SK-N-SH treated with all-trans-retinoic acid at 6 μM for 48 hours (cell line): ENCODE measurements around the gene RPL21.
"Not testable (repeated sequence)": the region's sequence is repeated elsewhere in the genome, so short reads cannot be mapped to it uniquely, and the experiment has no call there.

ENCODE experiments used
- ATAC-seq: fragments of 200-7000 bp; cut with Tn5 transposase; 3 replicates; pipeline ENCODE4 v1.9.1; 2020; ENCODE audit warnings: mild to moderate bottlenecking, moderate library complexity
- ARNTL ChIP-seq: fragments of 450-650 bp; formaldehyde crosslinking; IDR thresholded peaks from 2 replicates; pipeline ENCODE4 v1.5.0; 2020; ENCODE audit warnings: low read depth, mild to moderate bottlenecking, moderate library complexity, borderline replicate concordance
- BACH2 ChIP-seq: fragments of 250-450 bp; sonication (Bioruptor Pico); IDR thresholded peaks from 2 replicates; pipeline ENCODE4 v1.9.0; 2021; ENCODE audit warnings: mild to moderate bottlenecking, borderline replicate concordance
- CREB5 ChIP-seq: fragments of 250-450 bp; sonication (Bioruptor Pico); IDR thresholded peaks from 2 replicates; pipeline ENCODE4 v1.5.1; 2020; ENCODE audit warnings: low read depth, mild to moderate bottlenecking, moderate library complexity
- CSRNP3 ChIP-seq: fragments of 250-450 bp; sonication (Bioruptor Pico); IDR thresholded peaks from 2 replicates; pipeline ENCODE4 v1.5.1; 2021; ENCODE audit warnings: mild to moderate bottlenecking, moderate library complexity
- ESRRG ChIP-seq: fragments of 250-450 bp; sonication (Bioruptor Pico); IDR thresholded peaks from 2 replicates; pipeline ENCODE4 v1.6.1; 2021; ENCODE audit warnings: mild to moderate bottlenecking
- GLIS3 ChIP-seq: fragments of 250-450 bp; sonication (Bioruptor Pico); IDR thresholded peaks from 2 replicates; pipeline ENCODE4 v1.5.0; 2020; ENCODE audit warnings: mild to moderate bottlenecking, moderate library complexity
- ISL1 ChIP-seq: fragments of 250-450 bp; sonication (Bioruptor Pico); IDR thresholded peaks from 2 replicates; pipeline ENCODE4 v2.1.2; 2022; ENCODE audit warnings: mild to moderate bottlenecking, moderate library complexity
- PATZ1 ChIP-seq: fragments of 250-450 bp; sonication (Bioruptor Pico); IDR thresholded peaks from 2 replicates; pipeline ENCODE4 v1.8.0; 2020; ENCODE audit warnings: mild to moderate bottlenecking, moderate library complexity, borderline replicate concordance
- POU6F1 ChIP-seq: fragments of 250-450 bp; sonication (Bioruptor Pico); IDR thresholded peaks from 2 replicates; pipeline ENCODE4 v1.8.0; 2021; ENCODE audit warnings: low read depth, mild to moderate bottlenecking, moderate library complexity, borderline replicate concordance
- PPARA ChIP-seq: fragments of 250-450 bp; sonication (Bioruptor Pico); IDR thresholded peaks from 2 replicates; pipeline ENCODE4 v1.5.0; 2020; ENCODE audit warnings: mild to moderate bottlenecking, borderline replicate concordance
- RARB ChIP-seq: fragments of 250-450 bp; sonication (Bioruptor Pico); IDR thresholded peaks from 2 replicates; pipeline ENCODE4 v1.8.0; 2021; ENCODE audit warnings: mild to moderate bottlenecking, moderate library complexity
- SNAI2 ChIP-seq: fragments of 250-450 bp; sonication (Bioruptor Pico); IDR thresholded peaks from 2 replicates; pipeline ENCODE4 v1.5.0; 2020; ENCODE audit warnings: mild to moderate bottlenecking, moderate library complexity
- TCF4 ChIP-seq: fragments of 250-450 bp; sonication (Bioruptor Pico); IDR thresholded peaks from 2 replicates; pipeline ENCODE4 v1.8.0; 2021; ENCODE audit warnings: mild to moderate bottlenecking, moderate library complexity, borderline replicate concordance
- TOX ChIP-seq: fragments of 250-450 bp; sonication (Bioruptor Pico); IDR thresholded peaks from 2 replicates; pipeline ENCODE4 v1.8.0; 2021; ENCODE audit warnings: mild to moderate bottlenecking, moderate library complexity, borderline replicate concordance
- TSHZ2 ChIP-seq: fragments of 250-450 bp; sonication (Bioruptor Pico); IDR thresholded peaks from 2 replicates; pipeline ENCODE4 v1.5.0; 2020; ENCODE audit warnings: mild to moderate bottlenecking, moderate library complexity
- ZC3H10 ChIP-seq: fragments of 250-450 bp; sonication (Bioruptor Pico); IDR thresholded peaks from 2 replicates; pipeline ENCODE4 v1.5.1; 2021; ENCODE audit warnings: mild to moderate bottlenecking, moderate library complexity
- ZFP3 ChIP-seq: fragments of 250-450 bp; sonication (Bioruptor Pico); IDR thresholded peaks from 2 replicates; pipeline ENCODE4 v1.5.0; 2020; ENCODE audit warnings: mild to moderate bottlenecking, moderate library complexity
- ZFP30 ChIP-seq: fragments of 450-650 bp; formaldehyde crosslinking; IDR thresholded peaks from 2 replicates; pipeline ENCODE4 v1.5.0; 2022; ENCODE audit warnings: mild to moderate bottlenecking, moderate library complexity
- ZNF70 ChIP-seq: fragments of 450-650 bp; formaldehyde crosslinking; IDR thresholded peaks from 2 replicates; pipeline ENCODE4 v1.5.0; 2020; ENCODE audit warnings: mild to moderate bottlenecking, moderate library complexity
- ZNF8 ChIP-seq: fragments of 450-650 bp; formaldehyde crosslinking; IDR thresholded peaks from 2 replicates; pipeline ENCODE4 v1.5.0; 2020; ENCODE audit warnings: mild to moderate bottlenecking, moderate library complexity

RPL21 gene

GRCh38 chr13:27290715-27291114, 39.4 kb downstream of the RPL21 start:
- no peak for ATAC-seq
- TF ChIP-seq ZC3H10 (no peak), ZNF8 (CRISPR knock-in tag) (no peak), ARNTL (CRISPR knock-in tag) (no peak), ISL1 (CRISPR knock-in tag) (no peak), ESRRG (no peak), PATZ1 (CRISPR knock-in tag) (no peak), GLIS3 (CRISPR knock-in tag) (no peak), ZFP30 (CRISPR knock-in tag) (no peak)

GRCh38 chr13:27291967-27292366, 40.6 kb downstream of the RPL21 start:
- not testable (repeated sequence) for ATAC-seq

- TF ChIP-seq PPARA (CRISPR knock-in tag) = no peak
- no peak for TF ChIP-seq TSHZ2 (CRISPR knock-in tag)
- TF ChIP-seq ZFP3 (CRISPR knock-in tag) = no peak
- no peak for TF ChIP-seq POU6F1 (CRISPR knock-in tag)
- no peak for TF ChIP-seq ISL1 (CRISPR knock-in tag)
- no peak for TF ChIP-seq ZFP30 (CRISPR knock-in tag)
- no peak for TF ChIP-seq TCF4 (CRISPR knock-in tag)
- no peak for TF ChIP-seq ZNF70 (CRISPR knock-in tag)
- TF ChIP-seq TOX (CRISPR knock-in tag) = no peak
- TF ChIP-seq ZNF8 (CRISPR knock-in tag) = no peak
- TF ChIP-seq RARB (CRISPR knock-in tag) = no peak
- TF ChIP-seq SNAI2 (CRISPR knock-in tag) = no peak
- no peak for TF ChIP-seq GLIS3 (CRISPR knock-in tag)
- no peak for TF ChIP-seq CREB5 (CRISPR knock-in tag)
- no peak for TF ChIP-seq PATZ1 (CRISPR knock-in tag)
- no peak for TF ChIP-seq ZC3H10
- TF ChIP-seq CSRNP3 (CRISPR knock-in tag) = no peak
- TF ChIP-seq BACH2 (CRISPR knock-in tag) = no peak
- no peak for ATAC-seq
These were observed 41.8 kb downstream of the RPL21 start for GRCh38 chr13:27293076-27293691.
